ENCODE results near the gene ELF5. TPM values are rescaled to one million over a fixed set of nuclear protein-coding genes. Genes with fewer than 3 reads are reported as not detected.

The ELF5 gene
- total and polyA plus RNA-seq, 2 of the 13 experiments (the other 11 are each of a cell fraction or from before 2014, with no cell fraction given): 0.51 to 2.6 TPM

DNA sequence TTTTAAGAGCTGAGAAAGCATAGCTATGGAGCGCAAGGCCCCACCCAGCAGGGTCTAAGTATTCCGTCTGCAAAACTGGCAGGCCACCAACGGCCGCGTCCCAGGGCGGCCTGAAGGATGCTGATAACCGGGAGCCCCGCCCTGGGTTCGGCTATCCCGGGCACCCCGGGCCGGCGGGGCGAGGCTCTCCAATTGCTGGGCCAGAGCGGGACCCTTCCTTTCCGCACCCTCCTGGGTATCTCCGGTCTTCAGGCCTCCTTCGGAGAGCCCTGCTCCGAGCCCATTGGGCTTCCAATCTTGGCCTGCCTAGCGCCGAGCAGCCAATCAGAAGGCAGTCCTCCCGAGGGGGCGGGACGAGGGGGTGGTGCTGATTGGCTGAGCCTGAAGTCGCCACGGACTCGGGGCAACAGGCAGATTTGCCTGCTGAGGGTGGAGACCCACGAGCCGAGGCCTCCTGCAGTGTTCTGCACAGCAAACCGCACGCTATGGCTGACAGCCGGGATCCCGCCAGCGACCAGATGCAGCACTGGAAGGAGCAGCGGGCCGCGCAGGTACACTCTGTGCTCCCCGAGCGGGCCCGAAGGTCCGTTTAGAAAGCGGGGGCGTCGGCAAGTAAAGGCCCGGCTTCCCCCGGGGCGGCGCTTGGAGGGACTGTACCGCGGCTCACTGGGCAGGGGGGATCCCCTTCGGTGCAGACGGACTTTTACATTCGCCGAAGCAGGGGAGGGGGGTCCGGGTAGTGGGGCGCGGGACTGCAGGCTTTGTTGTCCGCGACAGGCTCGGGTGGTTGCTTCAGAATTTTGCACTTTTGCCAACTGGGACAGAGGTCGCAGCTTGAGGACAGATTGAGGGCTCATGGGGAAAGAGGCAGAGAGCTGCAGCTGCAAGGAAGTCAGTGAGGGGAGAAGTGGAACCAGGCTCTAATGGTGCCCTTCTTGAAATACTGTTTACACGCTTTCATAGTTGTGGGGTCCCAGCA, 74.8 kb downstream of the ELF5 start, which contains the start of gene CAT (continued):
- TF ChIP-seq U2AF2 (IDR thresholded peaks at IDR 0.05; ENCODE audit: low read depth, low read length) (no peak), ZNF644 (CRISPR knock-in tag; IDR thresholded peaks at IDR 0.05; ENCODE audit: low read depth) (0 out of 2 replicates have a peak, but pooled peaks have one; percentile 51), HNF4A (CRISPR knock-in tag; IDR thresholded peaks at IDR 0.05) (no peak; the same call in 1 of the 2 replicates), NFIC (IDR thresholded peaks at IDR 0.05; ENCODE audit: low read length) (no peak), ZNF510 (CRISPR knock-in tag; IDR thresholded peaks at IDR 0.05; ENCODE audit: low read depth) (0 out of 2 replicates have a peak, but pooled peaks have one; percentile 24), SMC3 (IDR thresholded peaks at IDR 0.05; ENCODE audit: low read length) (no peak), ZNF672 (CRISPR knock-in tag; IDR thresholded peaks at IDR 0.05) (no peak), NCOA1 (CRISPR knock-in tag; IDR thresholded peaks at IDR 0.05) (peak; percentile 61; the same call in 1 of the 2 replicates), ZNF83 (CRISPR knock-in tag; IDR thresholded peaks at IDR 0.05; ENCODE audit: borderline replicate concordance) (0 out of 2 replicates have a peak, but pooled peaks have one; percentile 39), RARA (CRISPR knock-in tag; IDR thresholded peaks at IDR 0.05) (no peak), ZNF33A (CRISPR knock-in tag; IDR thresholded peaks at IDR 0.05; ENCODE audit: borderline replicate concordance) (no peak), TBX3 (IDR thresholded peaks at IDR 0.05; ENCODE audit: borderline replicate concordance) (no peak), ZNF709 (CRISPR knock-in tag; IDR thresholded peaks at IDR 0.05) (peak; percentile 66; the same call in 1 of the 2 replicates), ZNF331 (CRISPR knock-in tag; IDR thresholded peaks at IDR 0.05) (no peak), PBX2 (CRISPR knock-in tag; IDR thresholded peaks at IDR 0.05) (no peak), ZNF678 (CRISPR knock-in tag; IDR thresholded peaks at IDR 0.05) (no peak), ZBTB10 (CRISPR knock-in tag; IDR thresholded peaks at IDR 0.05; ENCODE audit: borderline replicate concordance) (peak; percentile 31; the same call in 1 of the 2 replicates), ZNF75D (CRISPR knock-in tag; IDR thresholded peaks at IDR 0.05; ENCODE audit: borderline replicate concordance) (no peak), JDP2 (CRISPR knock-in tag; IDR thresholded peaks at IDR 0.05; ENCODE audit: borderline replicate concordance) (no peak; the same call in 1 of the 2 replicates), ZNF577 (CRISPR knock-in tag; IDR thresholded peaks at IDR 0.05; ENCODE audit: borderline replicate concordance, low read depth) (no peak)
- TF ChIP-seq, protein P1, sequence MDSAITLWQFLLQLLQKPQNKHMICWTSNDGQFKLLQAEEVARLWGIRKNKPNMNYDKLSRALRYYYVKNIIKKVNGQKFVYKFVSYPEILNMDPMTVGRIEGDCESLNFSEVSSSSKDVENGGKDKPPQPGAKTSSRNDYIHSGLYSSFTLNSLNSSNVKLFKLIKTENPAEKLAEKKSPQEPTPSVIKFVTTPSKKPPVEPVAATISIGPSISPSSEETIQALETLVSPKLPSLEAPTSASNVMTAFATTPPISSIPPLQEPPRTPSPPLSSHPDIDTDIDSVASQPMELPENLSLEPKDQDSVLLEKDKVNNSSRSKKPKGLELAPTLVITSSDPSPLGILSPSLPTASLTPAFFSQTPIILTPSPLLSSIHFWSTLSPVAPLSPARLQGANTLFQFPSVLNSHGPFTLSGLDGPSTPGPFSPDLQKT (CRISPR knock-in tag; IDR thresholded peaks at IDR 0.05; ENCODE audit: borderline replicate concordance): no peak
- TF ChIP-seq, protein P2, sequence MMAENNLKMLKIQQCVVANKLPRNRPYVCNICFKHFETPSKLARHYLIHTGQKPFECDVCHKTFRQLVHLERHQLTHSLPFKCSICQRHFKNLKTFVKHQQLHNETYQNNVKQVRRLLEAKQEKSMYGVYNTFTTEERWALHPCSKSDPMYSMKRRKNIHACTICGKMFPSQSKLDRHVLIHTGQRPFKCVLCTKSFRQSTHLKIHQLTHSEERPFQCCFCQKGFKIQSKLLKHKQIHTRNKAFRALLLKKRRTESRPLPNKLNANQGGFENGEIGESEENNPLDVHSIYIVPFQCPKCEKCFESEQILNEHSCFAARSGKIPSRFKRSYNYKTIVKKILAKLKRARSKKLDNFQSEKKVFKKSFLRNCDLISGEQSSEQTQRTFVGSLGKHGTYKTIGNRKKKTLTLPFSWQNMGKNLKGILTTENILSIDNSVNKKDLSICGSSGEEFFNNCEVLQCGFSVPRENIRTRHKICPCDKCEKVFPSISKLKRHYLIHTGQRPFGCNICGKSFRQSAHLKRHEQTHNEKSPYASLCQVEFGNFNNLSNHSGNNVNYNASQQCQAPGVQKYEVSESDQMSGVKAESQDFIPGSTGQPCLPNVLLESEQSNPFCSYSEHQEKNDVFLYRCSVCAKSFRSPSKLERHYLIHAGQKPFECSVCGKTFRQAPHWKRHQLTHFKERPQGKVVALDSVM (CRISPR knock-in tag; IDR thresholded peaks at IDR 0.05): 0 out of 2 replicates have a peak, but pooled peaks have one; percentile 5

Data from HepG2 (cell line).